ENCODE results near the gene TCF20. TPM values are rescaled to one million over a fixed set of nuclear protein-coding genes. Genes with fewer than 3 reads are reported as not detected.

Gene TCF20
- total and polyA plus RNA-seq, 12 donors: 5.6 to 43.9 (median 24.3) TPM

DNA sequence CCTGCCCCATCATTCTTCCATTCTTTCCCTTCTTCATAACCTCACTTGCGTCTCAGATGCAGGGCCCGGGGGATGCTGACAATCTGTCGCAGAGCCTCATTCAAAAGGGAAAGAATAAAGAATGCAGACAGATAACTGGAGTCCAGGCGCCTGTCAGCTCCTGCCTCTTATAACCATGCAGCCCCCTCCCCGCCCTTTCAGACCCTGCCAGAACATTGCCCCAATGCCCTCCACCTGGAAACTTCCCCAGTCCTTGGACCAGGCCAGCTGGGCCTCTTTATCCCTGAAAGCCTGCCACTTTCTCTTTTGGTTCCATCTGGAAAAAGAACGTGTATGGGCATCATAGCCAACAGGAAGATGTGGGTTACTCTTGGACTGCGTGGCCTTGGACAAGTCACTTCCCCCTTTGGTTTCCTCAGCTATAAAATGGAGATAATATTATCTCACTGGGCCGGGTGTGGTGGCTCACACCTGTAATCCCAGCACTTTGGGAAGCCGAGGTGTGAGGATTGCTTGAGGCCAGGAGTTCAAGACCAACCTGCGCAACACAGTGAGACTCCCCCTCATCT is 2.1 kb upstream of the TCF20 start:
- no peaks in the 10 kb centered on the region for H3K27me3 ChIP-seq
- no peaks in the 10 kb centered on the region for H3K9me3 ChIP-seq (replicated peaks in 1 of 3)
- no peaks in the 10 kb centered on the region for H3K36me3 ChIP-seq (replicated peaks in 1 of 2)
- peaks cover 0 to 19% of the 10 kb centered on the region in 2 donors for H3K4me1 ChIP-seq (replicated peaks in 1 of 2)
- 79 to 89% (median 87%) methylated on average over 10 of the region's 10 CpGs for whole genome bisulfite sequencing, 4 donors
- DNase-seq: no peak
- no peak for TF ChIP-seq POLR2A (IDR thresholded peaks at IDR 0.05)
- TF ChIP-seq CTCF (IDR thresholded peaks at IDR 0.05): no peak
- no peak overlapping the region for H3K27ac ChIP-seq
- no peak overlapping the region for H3K4me3 ChIP-seq
- intact Hi-C loops (cut with DNase I): loop anchor here in 1 of 2 donors (10.0 kb wide), 1 partner anchor 162 kb away; the partner anchor contains the start of gene NFAM1

GRCh38 chr22:42271906-42272305 is 1.5 kb upstream of the TCF20 start:
- no peak overlapping the region for H3K27ac ChIP-seq
- H3K36me3 ChIP-seq (replicated peaks in 1 of 2): no peaks in the 10 kb centered on the region
- DNase-seq: no peak
- H3K4me1 ChIP-seq (replicated peaks in 1 of 2): peaks cover 0 to 19% of the 10 kb centered on the region in 2 donors
- no peaks in the 10 kb centered on the region for H3K9me3 ChIP-seq (replicated peaks in 1 of 3)
- no peak for TF ChIP-seq CTCF (IDR thresholded peaks at IDR 0.05)
- no peak for TF ChIP-seq POLR2A (IDR thresholded peaks at IDR 0.05)
- intact Hi-C loops (cut with DNase I): loop anchor here in 1 of 2 donors (10.0 kb wide), 1 partner anchor 163 kb away; the partner anchor contains the start of gene NFAM1
- H3K27me3 ChIP-seq: no peaks in the 10 kb centered on the region
- 53 to 95% (median 87%) methylated on average over 2 of the region's 2 CpGs for WGBS, 4 donors
- no peak overlapping the region for H3K4me3 ChIP-seq

DNA sequence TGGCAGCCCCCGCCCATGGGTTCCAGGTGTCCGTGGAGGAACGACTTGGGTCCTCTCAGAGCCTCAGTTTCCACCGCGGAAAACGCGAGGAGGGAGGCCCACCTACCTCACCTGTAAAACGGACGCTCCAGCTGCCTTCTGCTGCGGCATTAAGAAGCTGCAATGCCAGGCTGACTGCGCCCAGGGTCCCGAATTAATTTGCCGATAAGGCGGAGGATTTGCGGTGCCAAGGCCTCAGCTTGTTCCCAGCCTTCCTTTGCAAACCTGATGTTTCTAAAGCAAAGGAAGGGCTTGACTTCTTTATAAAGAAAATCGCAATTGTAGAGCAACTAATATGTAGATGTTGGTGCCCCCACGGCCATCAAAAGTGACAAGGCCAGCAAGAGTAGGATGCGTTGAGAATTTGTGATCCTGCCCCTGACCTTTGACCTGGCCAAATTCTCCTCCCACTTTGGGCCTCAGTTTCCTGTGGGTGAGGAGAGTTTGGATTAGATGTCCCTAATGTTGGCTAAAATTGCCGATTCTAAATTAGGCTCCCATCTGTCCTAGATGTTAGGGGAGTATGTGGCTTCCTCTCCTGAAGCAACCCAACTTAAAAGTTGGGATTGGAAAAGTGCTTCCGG is 849 bp upstream of the TCF20 start:
- no peak for TF ChIP-seq CTCF (IDR thresholded peaks at IDR 0.05)
- TF ChIP-seq POLR2A (IDR thresholded peaks at IDR 0.05): no peak
- no peaks in the 10 kb centered on the region for H3K36me3 ChIP-seq (replicated peaks in 1 of 2)
- intact Hi-C loops (cut with DNase I): loop anchor here in 1 of 2 donors (10.0 kb wide), 1 partner anchor 163 kb away; the partner anchor contains the start of gene NFAM1
- H3K27ac ChIP-seq: peak overlapping the region in 1 of 5 donors; percentile 15
- H3K27me3 ChIP-seq: no peaks in the 10 kb centered on the region
- WGBS, 4 donors: 76 to 84% (median 81%) methylated on average over 14 to 20 of the region's 20 CpGs
- H3K9me3 ChIP-seq (replicated peaks in 1 of 3): no peaks in the 10 kb centered on the region
- no peak for DNase-seq
- peaks cover 0 to 22% of the 10 kb centered on the region in 2 donors for H3K4me1 ChIP-seq (replicated peaks in 1 of 2)
- H3K4me3 ChIP-seq: peak overlapping the region in 1 of 4 donors; percentile 98

DNA sequence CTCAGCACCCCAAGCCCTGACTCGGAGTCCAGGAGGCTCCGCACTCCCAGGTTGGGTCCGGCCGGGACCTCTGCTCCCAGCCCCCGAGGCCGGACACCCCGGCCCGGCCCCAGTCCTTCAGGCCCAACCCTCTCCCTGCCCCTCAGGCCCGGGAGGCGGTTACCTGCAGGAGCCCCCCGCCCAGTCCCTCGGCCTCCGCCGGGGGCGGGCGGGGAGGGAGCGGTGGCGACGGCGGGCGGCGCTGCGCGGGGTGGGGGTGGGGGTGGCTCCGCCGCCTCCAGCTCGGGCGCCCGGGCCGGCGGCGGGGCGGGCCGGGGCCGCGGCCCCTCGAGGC is 310 bp downstream of the TCF20 start:
- Histone ChIP-seq H3K4me1 (replicated peaks in 1 of 2) (peaks cover 0 to 33% of the 10 kb centered on the region in 2 donors), H3K4me3 (peak overlapping the region; percentile 36 to 99 (median 92)), H3K9me3 (replicated peaks in 1 of 3) (no peaks in the 10 kb centered on the region), H3K36me3 (replicated peaks in 1 of 2) (no peaks in the 10 kb centered on the region), H3K27me3 (no peaks in the 10 kb centered on the region), H3K27ac (peak overlapping the region; percentile 64 to 92 (median 78))
- DNase-seq: peak in 1 of 7 donors; percentile 43
- intact Hi-C loops (cut with DNase I): loop anchor here in 1 of 2 donors (10.0 kb wide), 1 partner anchor 165 kb away; the partner anchor contains the start of gene NFAM1
- WGBS, 4 donors: 1% methylated on average over 23 to 37 of the region's 37 CpGs; no CpG with 5 or more reads in 2 of the 4 donors
- TF ChIP-seq CTCF (IDR thresholded peaks at IDR 0.05) (no peak), POLR2A (IDR thresholded peaks at IDR 0.05) (no peak)
